K562 (cell line): Measurements from ENCODE around the gene SLAMF6. TPM values are rescaled to one million over a fixed set of nuclear protein-coding genes. Genes with fewer than 3 reads are reported as not detected.

Experiments used
- ATAC-seq: fragments of 200-7000 bp; cut with Tn5 transposase; 3 replicates; pipeline ENCODE4 v1.9.1; 2020; ENCODE audit warnings: moderate library complexity
- BruUV-seq: library from RNA; stranded (reverse); fragments of 400-500 nt; replicated peaks from 2 replicates; lab custom pipeline; 2021; lab: Mats Ljungman, UMichigan
- CTCF ChIA-PET: fragments of 300-600 bp; formaldehyde crosslinking; extraction: SDS; loops from one replicate; lab custom pipeline; 2021; ENCODE audit warnings: low intra/inter-chr PET ratio; lab: Yijun Ruan, JAX
- POLR2A ChIA-PET: fragments of 300-600, 350-650 bp; sonication (Branson Sonifier 250); formaldehyde crosslinking; extraction: SDS; loops from one replicate; lab custom pipeline; 2021; ENCODE audit warnings: antibody characterized with exemption, inconsistent platforms; lab: Yijun Ruan, JAX
- DNase-seq, 4 experiments: peaks; one replicate each; pipeline versions ENCODE4 v3.0.0 to v3.0.0-alpha.2; 2011 to 2018; ENCODE audit warnings: low spot score in 3 of 4, mixed read lengths in 3 of 4; ENCODE audit errors: extremely low read depth in 1 of 4
- FAIRE-seq: peaks from 2 replicates; lab custom pipeline; 2011; peaks lifted over from hg19 to GRCh38; lab: Jason Lieb, UNC
- H2AFZ ChIP-seq: 2 replicates; pipeline ENCODE4 v1.6.0; 2011; ENCODE audit warnings: low read depth, low read length, control low read depth, inconsistent platforms
- H3K27ac ChIP-seq: fragments of 200-600 bp; 3 replicates; pipeline ENCODE4 v1.8.0; 2011; ENCODE audit warnings: low read depth, mild to moderate bottlenecking, control low read depth, inconsistent platforms, low read length, moderate library complexity, mixed read lengths; ENCODE audit errors: extremely low read depth
- H3K27me3 ChIP-seq, 2 experiments: fragments of 300-600 bp in 1 of 2; 2 replicates in 1 of 2; 3 replicates in 1 of 2; pipeline versions ENCODE4 v1.6.0 to v1.8.0; 2011; ENCODE audit warnings: inconsistent platforms in 2 of 2, low read length in 2 of 2, mild to moderate bottlenecking in 1 of 2, mixed read lengths in 1 of 2, moderate library complexity in 1 of 2; ENCODE audit not compliant: control insufficient read depth in 2 of 2, insufficient read depth in 2 of 2
- H3K36me3 ChIP-seq: fragments of 300-600 bp; 3 replicates; pipeline ENCODE4 v1.8.0; 2011; ENCODE audit warnings: mild to moderate bottlenecking, low read length, inconsistent platforms; ENCODE audit not compliant: control insufficient read depth, insufficient read depth
- H3K4me1 ChIP-seq, 2 experiments: fragments of 200-600 bp in 1 of 2; replicated peaks in 1 of 2; 2 replicates in 1 of 2; 3 replicates in 1 of 2; pipeline versions ENCODE4 v1.5.1 to v1.8.0; 2011; ENCODE audit warnings: inconsistent platforms in 2 of 2, low read length in 2 of 2, mild to moderate bottlenecking in 1 of 2, mixed read lengths in 1 of 2, moderate library complexity in 1 of 2; ENCODE audit not compliant: control insufficient read depth in 2 of 2, insufficient read depth in 2 of 2
- H3K4me2 ChIP-seq: 2 replicates; pipeline ENCODE4 v1.6.1; 2011; ENCODE audit warnings: low read length, control low read depth, inconsistent platforms, mixed read lengths; ENCODE audit not compliant: insufficient read depth
- H3K4me3 ChIP-seq: fragments of 200-600 bp; sonication (generic), shearing (Covaris generic); 2 replicates; pipeline ENCODE4 v1.5.1; 2016; ENCODE audit warnings: control low read depth, inconsistent platforms
- H3K79me2 ChIP-seq: fragments of 200-600 bp; 3 replicates; pipeline ENCODE4 v1.8.0; 2011; ENCODE audit warnings: low read length, inconsistent platforms; ENCODE audit not compliant: control insufficient read depth, insufficient read depth
- H3K9ac ChIP-seq, 2 experiments: 2 replicates each; pipeline versions ENCODE4 v1.6.0 to v1.6.1; 2011; ENCODE audit warnings: low read depth in 2 of 2, low read length in 2 of 2, control low read depth in 1 of 2, inconsistent platforms in 1 of 2, mild to moderate bottlenecking in 1 of 2, mixed read lengths in 1 of 2; ENCODE audit not compliant: insufficient read depth in 1 of 2
- H3K9me1 ChIP-seq: one replicate; pipeline ENCODE4 v1.6.0; 2011; ENCODE audit warnings: inconsistent platforms, mild to moderate bottlenecking, low read length, moderate library complexity; ENCODE audit not compliant: control insufficient read depth, insufficient read depth
- H3K9me3 ChIP-seq: replicated peaks from 2 replicates; pipeline ENCODE4 v1.5.1; 2011; ENCODE audit warnings: low read depth, low read length, inconsistent platforms; ENCODE audit not compliant: control insufficient read depth, insufficient read depth
- H4K20me1 ChIP-seq: replicated peaks from 2 replicates; pipeline ENCODE4 v1.6.1; 2011; ENCODE audit warnings: low read length, inconsistent platforms, mixed read lengths; ENCODE audit not compliant: control insufficient read depth, insufficient read depth
- CBX3 ChIP-seq, 2 experiments: IDR thresholded peaks; 1 replicate in 1 of 2; 2 replicates in 1 of 2; pipeline ENCODE4 v1.6.1; 2012; ENCODE audit warnings: inconsistent platforms in 2 of 2, low read length in 2 of 2, borderline replicate concordance in 1 of 2, control low read depth in 1 of 2
- CREB3 ChIP-seq: fragments of 450-650 bp; conservative IDR thresholded peaks from 2 replicates; pipeline ENCODE4 v1.6.1; 2016; ENCODE audit warnings: missing genetic modification characterization, low read depth, mild to moderate bottlenecking, missing compliant biosample characterization, moderate library complexity
- HNRNPUL1 ChIP-seq: fragments of 200-400 bp; formaldehyde crosslinking; IDR thresholded peaks from 2 replicates; pipeline ENCODE4 v1.6.1; 2017; ENCODE audit warnings: low read length
- MCM5 ChIP-seq: fragments of 450-650 bp; IDR thresholded peaks from 2 replicates; pipeline ENCODE4 v1.6.1; 2016; ENCODE audit warnings: low read depth
- NCOA2 ChIP-seq, 2 experiments: fragments of 450-650 bp; IDR thresholded peaks; 2 replicates each; pipeline ENCODE4 v1.6.1; 2018; ENCODE audit warnings: mild to moderate bottlenecking in 2 of 2, moderate library complexity in 1 of 2; ENCODE audit not compliant: partially characterized antibody in 2 of 2
- TEAD2 ChIP-seq: fragments of 450-650 bp; IDR thresholded peaks from 2 replicates; pipeline ENCODE4 v1.6.1; 2016; ENCODE audit warnings: missing genetic modification characterization, control low read depth, missing compliant biosample characterization
- ZNF280B ChIP-seq: fragments of 250-450 bp; sonication (Bioruptor Pico); IDR thresholded peaks from 2 replicates; pipeline ENCODE4 v1.5.1; 2021; ENCODE audit warnings: mild to moderate bottlenecking
- ZNF583 ChIP-seq: fragments of 250-450 bp; sonication (Bioruptor Pico); IDR thresholded peaks from 2 replicates; pipeline ENCODE4 v1.4.0; 2020
- ZNF592 ChIP-seq: fragments of 450-650 bp; IDR thresholded peaks from 2 replicates; pipeline ENCODE4 v1.6.1; 2017; ENCODE audit warnings: antibody characterized with exemption, mild to moderate bottlenecking
- ZNF699 ChIP-seq: fragments of 250-450 bp; sonication (Bioruptor Pico); IDR thresholded peaks from 2 replicates; pipeline ENCODE4 v1.8.0; 2021; ENCODE audit warnings: mild to moderate bottlenecking, moderate library complexity; ENCODE audit not compliant: insufficient replicate concordance
- WGBS: fragments of 100-300 bp; shearing (Covaris generic); methylation state at CpG from one replicate; pipeline ENCODE4 v1.1.6; 2016; ENCODE audit warnings: low coverage, mixed read lengths; ENCODE audit not compliant: insufficient coverage; ENCODE audit errors: missing lambda C conversion rate; 5-methylcytosine and 5-hydroxymethylcytosine counted together
- in situ Hi-C: fragments of 300-500 bp; cut with MboI; formaldehyde crosslinking; loops from 4 replicates; pipeline ENCODE4 v1.15.0; 2018; ENCODE audit warnings: inconsistent platforms, mixed read lengths
- intact Hi-C: fragments of 100-400 bp; cut with micrococcal nuclease; formaldehyde crosslinking; loops from 2 replicates; pipeline ENCODE4 v1.14.2; 2022
- polyA plus RNA-seq, 8 experiments: library from polyadenylated mRNA; depleted of rRNA in 4 of 8; stranded (reverse) in 5 of 8; unstranded in 3 of 8; fragments of >200 nt; fragmentation: Nextera tagmentation in 2 of 8; fragmentation: Illumina TruSeq in 1 of 8; extraction: Ambion mirVana in 2 of 8; extraction: Trizol in 1 of 8; gene quantifications; 2 replicates each; pipeline versions ENCODE4 v1.2.1 to v1.2.3, GENCODE V29; 2011 to 2014; ENCODE audit warnings: inconsistent platforms in 1 of 8, missing spikeins in 1 of 8
- total RNA-seq, 7 experiments: library from RNA; depleted of rRNA in 6 of 7; stranded (reverse); fragments of >200 nt in 6 of 7; fragmentation: Illumina TruSeq in 2 of 7; extraction: Trizol in 2 of 7; gene quantifications; 2 replicates each; pipeline versions ENCODE4 v1.2.1 to v1.2.3, GENCODE V29; 2011 to 2021; ENCODE audit warnings: low replicate concordance in 1 of 7

The SLAMF6 gene
- total and polyA plus RNA-seq, 9 of the 15 experiments (the other 6 are each of a cell fraction or from before 2014, with no cell fraction given), result 0.56 to 4.8 (median 1.1) TPM

- WGBS, result 0% methylated on average over 1 of the region's 1 CpG
- Histone ChIP-seq H4K20me1 (no peaks in the 10 kb centered on the region), H3K4me2 (peak overlapping the region; percentile 29; the same call in 1 of the 2 replicates), H3K27me3 (no peaks in the 10 kb centered on the region), H3K79me2 (no peaks in the 10 kb centered on the region), H3K9me3 (peaks cover 16% of the 10 kb centered on the region), H3K27ac (peak overlapping the region; percentile 93), H3K9me1 (no peaks in the 10 kb centered on the region), H3K36me3 (no peaks in the 10 kb centered on the region; the same call in 1 of the 3 replicates), H2AFZ (peak overlapping the region; percentile 81), H3K4me3 (no peak overlapping the region), H3K9ac (peak overlapping the region in 1 of 2 experiments; percentile 75; a peak in 2 of 4 replicates), H3K4me1 (peaks cover 28 to 55% of the 10 kb centered on the region in 2 experiments)
- intact Hi-C loops, result loop anchor here (2.0 to 5.0 kb wide), 3 partner anchors 44 to 126 kb away; no protein-coding TSS in a partner anchor
- no peak for ATAC-seq
- peak in 1 of 4 experiments; percentile 33 for DNase-seq
- in situ Hi-C loops, result no loop called here
- no peak for FAIRE-seq
- POLR2A ChIA-PET, result interaction anchor here (2.0 to 2.8 kb wide), 2 partner anchors 8 to 17 kb away, joined by 12 to 18 read pairs; no protein-coding TSS in a partner anchor
- CTCF ChIA-PET, result no interaction called here
- BruUV-seq, result no TSS peak
- TF ChIP-seq ZNF583 (CRISPR knock-in tag), result no peak
- TF ChIP-seq NCOA2 (IDR thresholded peaks at IDR 0.05; ENCODE audit: partially characterized antibody in 2 of 2), result no peak
- peak; percentile 80; the same call in 1 of the 2 replicates for TF ChIP-seq ZNF592
- no peak for TF ChIP-seq CBX3 (IDR thresholded peaks at IDR 0.05; ENCODE audit: borderline replicate concordance in 1 of 2, low read length in 2 of 2)
- no peak for TF ChIP-seq TEAD2
- TF ChIP-seq ZNF699, result no peak
- no peak for TF ChIP-seq ZNF280B (CRISPR knock-in tag)
- TF ChIP-seq MCM5, result no peak
- no peak for TF ChIP-seq HNRNPUL1
- peak; percentile 67; the same call in 1 of the 2 replicates for TF ChIP-seq CREB3 (tag)
Measured at GRCh38 chr1:160541622-160542302, 18.7 kb upstream of the SLAMF6 start.
